Right lobe of liver (tissue), 4 donors: ENCODE results near the gene CDHR5.

Experiments used
- POLR2A ChIP-seq: fragments of 450-650 bp; IDR thresholded peaks from one replicate; pipeline ENCODE4 v1.6.1; 2017; ENCODE audit warnings: antibody characterized with exemption, mild to moderate bottlenecking
- TF ChIP-seq, protein P1 (sequence below), 4 donors: fragments of 200-600 bp in 3 of 4; fragments of 450-650 bp in 1 of 4; IDR thresholded peaks; one replicate each; pipeline versions ENCODE4 v1.5.1 to v1.8.0; 2016 to 2022; ENCODE audit warnings: antibody characterized with exemption in 4 of 4, mild to moderate bottlenecking in 2 of 4
- donor health status: DM: no; HTN: no; CAD: no.
- donor health status: DM: no; HTN: no; CAD: no.
- donor health status: DM: no; HTN: yes; CAD: no.

GRCh38 chr11:656866-657265 is 32.1 kb upstream of the CDHR5 start:
- TF ChIP-seq, protein P1, sequence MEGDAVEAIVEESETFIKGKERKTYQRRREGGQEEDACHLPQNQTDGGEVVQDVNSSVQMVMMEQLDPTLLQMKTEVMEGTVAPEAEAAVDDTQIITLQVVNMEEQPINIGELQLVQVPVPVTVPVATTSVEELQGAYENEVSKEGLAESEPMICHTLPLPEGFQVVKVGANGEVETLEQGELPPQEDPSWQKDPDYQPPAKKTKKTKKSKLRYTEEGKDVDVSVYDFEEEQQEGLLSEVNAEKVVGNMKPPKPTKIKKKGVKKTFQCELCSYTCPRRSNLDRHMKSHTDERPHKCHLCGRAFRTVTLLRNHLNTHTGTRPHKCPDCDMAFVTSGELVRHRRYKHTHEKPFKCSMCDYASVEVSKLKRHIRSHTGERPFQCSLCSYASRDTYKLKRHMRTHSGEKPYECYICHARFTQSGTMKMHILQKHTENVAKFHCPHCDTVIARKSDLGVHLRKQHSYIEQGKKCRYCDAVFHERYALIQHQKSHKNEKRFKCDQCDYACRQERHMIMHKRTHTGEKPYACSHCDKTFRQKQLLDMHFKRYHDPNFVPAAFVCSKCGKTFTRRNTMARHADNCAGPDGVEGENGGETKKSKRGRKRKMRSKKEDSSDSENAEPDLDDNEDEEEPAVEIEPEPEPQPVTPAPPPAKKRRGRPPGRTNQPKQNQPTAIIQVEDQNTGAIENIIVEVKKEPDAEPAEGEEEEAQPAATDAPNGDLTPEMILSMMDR (IDR thresholded peaks at IDR 0.05) = no peak
- TF ChIP-seq POLR2A = no peak
